ENCODE results near the gene CCNY. TPM values are rescaled to one million over a fixed set of nuclear protein-coding genes. Genes with fewer than 3 reads are reported as not detected.
A peak's percentile ranks its signal among the peaks of the same experiment; 100 is the strongest.

CCNY gene
- total RNA-seq, 1 donor from 2014 or later, result 59.4 TPM

GRCh38 chr10:35577926-35578617, 241.8 kb downstream of the CCNY start:
- TF ChIP-seq, protein P1, sequence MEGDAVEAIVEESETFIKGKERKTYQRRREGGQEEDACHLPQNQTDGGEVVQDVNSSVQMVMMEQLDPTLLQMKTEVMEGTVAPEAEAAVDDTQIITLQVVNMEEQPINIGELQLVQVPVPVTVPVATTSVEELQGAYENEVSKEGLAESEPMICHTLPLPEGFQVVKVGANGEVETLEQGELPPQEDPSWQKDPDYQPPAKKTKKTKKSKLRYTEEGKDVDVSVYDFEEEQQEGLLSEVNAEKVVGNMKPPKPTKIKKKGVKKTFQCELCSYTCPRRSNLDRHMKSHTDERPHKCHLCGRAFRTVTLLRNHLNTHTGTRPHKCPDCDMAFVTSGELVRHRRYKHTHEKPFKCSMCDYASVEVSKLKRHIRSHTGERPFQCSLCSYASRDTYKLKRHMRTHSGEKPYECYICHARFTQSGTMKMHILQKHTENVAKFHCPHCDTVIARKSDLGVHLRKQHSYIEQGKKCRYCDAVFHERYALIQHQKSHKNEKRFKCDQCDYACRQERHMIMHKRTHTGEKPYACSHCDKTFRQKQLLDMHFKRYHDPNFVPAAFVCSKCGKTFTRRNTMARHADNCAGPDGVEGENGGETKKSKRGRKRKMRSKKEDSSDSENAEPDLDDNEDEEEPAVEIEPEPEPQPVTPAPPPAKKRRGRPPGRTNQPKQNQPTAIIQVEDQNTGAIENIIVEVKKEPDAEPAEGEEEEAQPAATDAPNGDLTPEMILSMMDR (IDR thresholded peaks at IDR 0.05; ENCODE audit: unreplicated experiment), result no peak
- Mint-ChIP-seq H3K27me3 (no peaks in the 10 kb centered on the region), H3K4me3 (ENCODE audit: low read depth) (no peak overlapping the region), H3K4me1 (ENCODE audit: low read depth) (peaks cover 6% of the 10 kb centered on the region), H3K9me3 (ENCODE audit: low read depth) (no peaks in the 10 kb centered on the region), H3K27ac (peak overlapping the region; percentile 12), H3K36me3 (ENCODE audit: insufficient read depth) (peaks cover 7% of the 10 kb centered on the region)
- no peak for DNase-seq (ENCODE audit: low spot score, unreplicated experiment)

DNA sequence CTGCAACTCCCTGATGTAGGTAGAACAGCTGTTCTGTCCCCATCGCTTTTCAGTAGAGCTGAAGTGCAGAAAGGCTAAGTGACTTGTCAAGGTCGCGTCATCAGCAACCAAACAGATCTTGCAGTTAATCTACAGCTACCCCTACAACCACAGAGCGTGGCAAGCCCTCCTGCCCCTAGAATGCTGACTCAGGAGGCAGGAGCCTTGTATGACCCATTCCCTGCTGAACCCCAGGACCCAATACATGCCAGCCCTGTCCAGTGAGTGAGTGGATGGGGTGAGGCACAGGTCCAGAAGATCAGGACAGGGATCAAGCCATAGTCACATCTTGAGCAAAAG, 242.3 kb downstream of the CCNY start:
- H3K27ac Mint-ChIP-seq, result no peak overlapping the region

GRCh38 chr10:35579116-35579515, 242.8 kb downstream of the CCNY start:
- TF ChIP-seq, protein P1 (IDR thresholded peaks at IDR 0.05; ENCODE audit: unreplicated experiment), result no peak
- H3K4me1 Mint-ChIP-seq (ENCODE audit: low read depth), result peaks cover 6% of the 10 kb centered on the region
- H3K36me3 Mint-ChIP-seq (ENCODE audit: insufficient read depth), result peaks cover 5% of the 10 kb centered on the region
- no peaks in the 10 kb centered on the region for H3K9me3 Mint-ChIP-seq (ENCODE audit: low read depth)
- H3K27me3 Mint-ChIP-seq, result no peaks in the 10 kb centered on the region
- no peak for DNase-seq (ENCODE audit: low spot score, unreplicated experiment)
- no peak overlapping the region for H3K27ac Mint-ChIP-seq
- H3K4me3 Mint-ChIP-seq (ENCODE audit: low read depth), result no peak overlapping the region

More for the DNA sequence above, 242.3 kb downstream of the CCNY start:
- H3K36me3 Mint-ChIP-seq (ENCODE audit: insufficient read depth), result peaks cover 7% of the 10 kb centered on the region
- no peaks in the 10 kb centered on the region for H3K27me3 Mint-ChIP-seq
- no peak overlapping the region for H3K4me3 Mint-ChIP-seq (ENCODE audit: low read depth)
- TF ChIP-seq, protein P1 (IDR thresholded peaks at IDR 0.05; ENCODE audit: unreplicated experiment), result no peak
- H3K4me1 Mint-ChIP-seq (ENCODE audit: low read depth), result peaks cover 6% of the 10 kb centered on the region
- DNase-seq (ENCODE audit: low spot score, unreplicated experiment), result no peak
- no peaks in the 10 kb centered on the region for H3K9me3 Mint-ChIP-seq (ENCODE audit: low read depth)

DNA sequence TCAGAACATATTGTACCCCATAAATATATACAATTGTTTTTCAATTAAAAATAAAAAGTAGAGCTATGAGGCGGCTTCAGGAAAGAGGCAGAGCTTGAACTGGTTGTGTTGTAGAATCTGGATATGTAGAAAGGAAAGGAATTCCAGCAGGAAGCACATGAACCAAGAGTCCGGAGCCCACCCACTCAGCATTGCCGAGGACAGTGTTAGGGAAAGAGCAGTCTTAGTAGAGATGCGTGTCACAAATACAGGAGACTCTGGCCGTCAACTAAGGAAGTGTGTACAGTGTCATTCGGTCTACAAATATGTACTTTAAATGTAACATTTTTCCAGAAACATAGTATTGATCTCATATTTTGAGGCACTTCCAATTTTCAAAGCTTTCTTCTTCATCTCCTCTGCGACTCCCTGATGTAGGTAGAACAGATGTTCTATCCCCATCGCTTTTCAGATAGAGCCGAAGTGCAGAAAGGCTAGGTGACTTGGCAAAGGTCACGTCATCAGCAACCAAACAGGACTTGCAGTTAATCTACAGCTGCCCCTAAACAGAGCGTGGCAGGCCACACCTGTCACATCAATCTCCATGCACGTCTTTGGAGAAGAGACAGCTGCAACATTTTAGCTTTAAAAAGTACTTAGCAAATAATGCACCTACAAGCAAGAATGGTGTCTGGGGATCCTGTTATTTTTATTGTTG, 243.6 kb downstream of the CCNY start:
- Mint-ChIP-seq H3K9me3 (ENCODE audit: low read depth) (no peaks in the 10 kb centered on the region), H3K36me3 (ENCODE audit: insufficient read depth) (peaks cover 5% of the 10 kb centered on the region), H3K27ac (no peak overlapping the region), H3K4me3 (ENCODE audit: low read depth) (no peak overlapping the region), H3K27me3 (no peaks in the 10 kb centered on the region), H3K4me1 (ENCODE audit: low read depth) (peaks cover 6% of the 10 kb centered on the region)
- TF ChIP-seq, protein P1 (IDR thresholded peaks at IDR 0.05; ENCODE audit: unreplicated experiment), result no peak
- no peak for DNase-seq (ENCODE audit: low spot score, unreplicated experiment)

DNA sequence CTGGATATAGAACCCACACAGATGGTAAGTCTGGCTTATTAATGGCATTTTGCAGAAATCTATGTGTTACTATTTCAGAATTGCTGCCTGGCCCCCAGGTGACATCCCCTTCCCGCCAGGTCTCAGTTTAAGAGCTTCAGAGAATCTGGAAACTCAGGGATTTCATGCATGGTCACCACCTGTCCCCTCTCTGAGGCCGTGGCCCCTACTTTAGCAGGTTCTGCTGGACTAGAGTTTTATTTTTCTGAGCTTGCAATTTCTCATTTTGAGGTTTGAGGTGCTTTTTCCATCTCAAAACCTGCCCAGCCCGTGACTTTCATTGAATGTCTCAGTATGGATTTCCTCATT, 244.1 kb downstream of the CCNY start:
- Mint-ChIP-seq H3K36me3 (ENCODE audit: insufficient read depth) (peaks cover 3% of the 10 kb centered on the region), H3K4me1 (ENCODE audit: low read depth) (peaks cover 6% of the 10 kb centered on the region), H3K27me3 (no peaks in the 10 kb centered on the region), H3K9me3 (ENCODE audit: low read depth) (no peaks in the 10 kb centered on the region), H3K27ac (no peak overlapping the region), H3K4me3 (ENCODE audit: low read depth) (no peak overlapping the region)
- TF ChIP-seq, protein P1 (IDR thresholded peaks at IDR 0.05; ENCODE audit: unreplicated experiment), result no peak
- no peak for DNase-seq (ENCODE audit: low spot score, unreplicated experiment)
